SK-N-SH treated with all-trans-retinoic acid at 6 μM for 48 hours (cell line): ENCODE measurements around the gene C20orf173.

Source experiments
- ARNTL ChIP-seq: fragments of 450-650 bp; formaldehyde crosslinking; IDR thresholded peaks from 2 replicates; pipeline ENCODE4 v1.5.0; 2020; ENCODE audit warnings: low read depth, mild to moderate bottlenecking, moderate library complexity, borderline replicate concordance
- CSDC2 ChIP-seq: fragments of 250-450 bp; sonication (Bioruptor Pico); IDR thresholded peaks from 2 replicates; pipeline ENCODE4 v1.5.0; 2020; ENCODE audit warnings: mild to moderate bottlenecking, moderate library complexity
- GLIS3 ChIP-seq: fragments of 250-450 bp; sonication (Bioruptor Pico); IDR thresholded peaks from 2 replicates; pipeline ENCODE4 v1.5.0; 2020; ENCODE audit warnings: mild to moderate bottlenecking, moderate library complexity
- OSR1 ChIP-seq: fragments of 250-450 bp; sonication (Bioruptor Pico); IDR thresholded peaks from 2 replicates; pipeline ENCODE4 v1.8.0; 2022; ENCODE audit warnings: moderate library complexity, mild to moderate bottlenecking, inconsistent platforms
- PATZ1 ChIP-seq: fragments of 250-450 bp; sonication (Bioruptor Pico); IDR thresholded peaks from 2 replicates; pipeline ENCODE4 v1.8.0; 2020; ENCODE audit warnings: mild to moderate bottlenecking, moderate library complexity, borderline replicate concordance
- PPARA ChIP-seq: fragments of 250-450 bp; sonication (Bioruptor Pico); IDR thresholded peaks from 2 replicates; pipeline ENCODE4 v1.5.0; 2020; ENCODE audit warnings: mild to moderate bottlenecking, borderline replicate concordance
- RARB ChIP-seq: fragments of 250-450 bp; sonication (Bioruptor Pico); IDR thresholded peaks from 2 replicates; pipeline ENCODE4 v1.8.0; 2021; ENCODE audit warnings: mild to moderate bottlenecking, moderate library complexity
- ZNF565 ChIP-seq: fragments of 450-650 bp; formaldehyde crosslinking; conservative IDR thresholded peaks from 2 replicates; pipeline ENCODE4 v1.5.0; 2020; ENCODE audit warnings: low read depth, mild to moderate bottlenecking, moderate library complexity

GRCh38 chr20:35529552-35529951 lies at the start of gene C20orf173:
- no peak for TF ChIP-seq GLIS3 (CRISPR knock-in tag)
- no peak for TF ChIP-seq RARB
- no peak for TF ChIP-seq ARNTL
- TF ChIP-seq PATZ1 (CRISPR knock-in tag): no peak
- TF ChIP-seq CSDC2 (CRISPR knock-in tag): no peak
- no peak for TF ChIP-seq ZNF565 (CRISPR knock-in tag)
- TF ChIP-seq PPARA (CRISPR knock-in tag): no peak
- TF ChIP-seq OSR1: no peak
